ENCODE results near the gene WWC2. TPM values are rescaled to one million over a fixed set of nuclear protein-coding genes. Genes with fewer than 3 reads are reported as not detected.

Gene WWC2
- total RNA-seq, 1 experiment from 2014 or later: 42.5 TPM

GRCh38 chr4:183175631-183176232 is 76.7 kb downstream of the WWC2 start:
- peaks cover 55% of the 10 kb centered on the region for H3K4me1 ChIP-seq (replicated peaks)
- H3K36me3 ChIP-seq: 0 out of 2 replicates have a peak, but pooled peaks cover 3% of the 10 kb centered on the region
- H3K9me3 ChIP-seq (replicated peaks): no peaks in the 10 kb centered on the region
- H3K4me3 ChIP-seq: no peak overlapping the region
- no peaks in the 10 kb centered on the region for H3K27me3 ChIP-seq (replicated peaks)
- DNase-seq (ENCODE audit: low read depth in 1 of 2, low spot score in 2 of 2): peak; percentile 48 to 59
- peak overlapping the region; percentile 17 for H3K27ac ChIP-seq

- Histone ChIP-seq H3K36me3 (0 out of 2 replicates have a peak, but pooled peaks cover 3% of the 10 kb centered on the region), H3K4me1 (replicated peaks) (peaks cover 57% of the 10 kb centered on the region), H3K4me3 (no peak overlapping the region), H3K9me3 (replicated peaks) (no peaks in the 10 kb centered on the region), H3K27me3 (replicated peaks) (no peaks in the 10 kb centered on the region), H3K27ac (no peak overlapping the region)
- DNase-seq (ENCODE audit: low read depth in 1 of 2, low spot score in 2 of 2): no peak
Measured at GRCh38 chr4:183177001-183177400, 77.9 kb downstream of the WWC2 start.

GRCh38 chr4:183178201-183178600 is 79.1 kb downstream of the WWC2 start:
- Histone ChIP-seq H3K27ac (no peak overlapping the region), H3K9me3 (replicated peaks) (no peaks in the 10 kb centered on the region), H3K27me3 (replicated peaks) (no peaks in the 10 kb centered on the region), H3K36me3 (0 out of 2 replicates have a peak, but pooled peaks cover 3% of the 10 kb centered on the region), H3K4me3 (no peak overlapping the region), H3K4me1 (replicated peaks) (peaks cover 54% of the 10 kb centered on the region)
- DNase-seq (ENCODE audit: low read depth in 1 of 2, low spot score in 2 of 2): no peak

- no peak for DNase-seq (ENCODE audit: low read depth in 1 of 2, low spot score in 2 of 2)
- H3K4me1 ChIP-seq (replicated peaks): peaks cover 54% of the 10 kb centered on the region
Measured at GRCh38 chr4:183180096-183180495, 81.0 kb downstream of the WWC2 start.

GRCh38 chr4:183180621-183181020 is 81.6 kb downstream of the WWC2 start:
- Histone ChIP-seq H3K27ac (no peak overlapping the region), H3K27me3 (replicated peaks) (no peaks in the 10 kb centered on the region), H3K9me3 (replicated peaks) (no peaks in the 10 kb centered on the region), H3K4me1 (replicated peaks) (peaks cover 54% of the 10 kb centered on the region), H3K4me3 (no peak overlapping the region), H3K36me3 (0 out of 2 replicates have a peak, but pooled peaks cover 3% of the 10 kb centered on the region)
- DNase-seq (ENCODE audit: low read depth in 1 of 2, low spot score in 2 of 2): no peak

More at GRCh38 chr4:183180096-183180495, 81.0 kb downstream of the WWC2 start:
- no peaks in the 10 kb centered on the region for H3K9me3 ChIP-seq (replicated peaks)
- no peaks in the 10 kb centered on the region for H3K27me3 ChIP-seq (replicated peaks)
- H3K36me3 ChIP-seq: 0 out of 2 replicates have a peak, but pooled peaks cover 3% of the 10 kb centered on the region
- H3K27ac ChIP-seq: no peak overlapping the region
- no peak overlapping the region for H3K4me3 ChIP-seq

- peaks cover 51% of the 10 kb centered on the region for H3K4me1 ChIP-seq (replicated peaks)
- H3K9me3 ChIP-seq (replicated peaks): no peaks in the 10 kb centered on the region
- no peak overlapping the region for H3K4me3 ChIP-seq
- no peaks in the 10 kb centered on the region for H3K27me3 ChIP-seq (replicated peaks)
- H3K27ac ChIP-seq: no peak overlapping the region
- 0 out of 2 replicates have a peak, but pooled peaks cover 3% of the 10 kb centered on the region for H3K36me3 ChIP-seq
- DNase-seq (ENCODE audit: low read depth in 1 of 2, low spot score in 2 of 2): no peak
Measured at GRCh38 chr4:183181081-183181480, 82.0 kb downstream of the WWC2 start.

- peak; percentile 86 to 89 for DNase-seq (ENCODE audit: low read depth in 1 of 2, low spot score in 2 of 2)
- Histone ChIP-seq H3K27ac (peak overlapping the region; percentile 61), H3K4me3 (no peak overlapping the region)
Measured at GRCh38 chr4:183182873-183183725, 84.0 kb downstream of the WWC2 start.

GRCh38 chr4:183183906-183184535 is 85.0 kb downstream of the WWC2 start:
- no peaks in the 10 kb centered on the region for H3K9me3 ChIP-seq (replicated peaks)
- H3K4me3 ChIP-seq: no peak overlapping the region
- peaks cover 37% of the 10 kb centered on the region for H3K4me1 ChIP-seq (replicated peaks)
- no peaks in the 10 kb centered on the region for H3K27me3 ChIP-seq (replicated peaks)
- no peaks in the 10 kb centered on the region for H3K36me3 ChIP-seq
- H3K27ac ChIP-seq: peak overlapping the region; percentile 61
- DNase-seq (ENCODE audit: low read depth in 1 of 2, low spot score in 2 of 2): no peak

More at GRCh38 chr4:183182873-183183725, 84.0 kb downstream of the WWC2 start:
- H3K9me3 ChIP-seq (replicated peaks): no peaks in the 10 kb centered on the region
- H3K4me1 ChIP-seq (replicated peaks): peaks cover 37% of the 10 kb centered on the region
- H3K27me3 ChIP-seq (replicated peaks): no peaks in the 10 kb centered on the region
- H3K36me3 ChIP-seq: no peaks in the 10 kb centered on the region

- H3K4me3 ChIP-seq: no peak overlapping the region
- H3K36me3 ChIP-seq: no peaks in the 10 kb centered on the region
- DNase-seq (ENCODE audit: low read depth in 1 of 2, low spot score in 2 of 2): peak in 1 of 2 experiments; percentile 51
- H3K9me3 ChIP-seq (replicated peaks): no peaks in the 10 kb centered on the region
- H3K27me3 ChIP-seq (replicated peaks): no peaks in the 10 kb centered on the region
- peaks cover 44% of the 10 kb centered on the region for H3K4me1 ChIP-seq (replicated peaks)
- peak overlapping the region; percentile 61 for H3K27ac ChIP-seq
Measured at GRCh38 chr4:183185018-183185417, 86.0 kb downstream of the WWC2 start.

- H3K36me3 ChIP-seq: no peaks in the 10 kb centered on the region
- H3K9me3 ChIP-seq (replicated peaks): no peaks in the 10 kb centered on the region
- no peak overlapping the region for H3K4me3 ChIP-seq
- H3K27me3 ChIP-seq (replicated peaks): no peaks in the 10 kb centered on the region
- H3K27ac ChIP-seq: peak overlapping the region; percentile 61
- no peak for DNase-seq (ENCODE audit: low read depth in 1 of 2, low spot score in 2 of 2)
- H3K4me1 ChIP-seq (replicated peaks): peaks cover 44% of the 10 kb centered on the region
Measured at GRCh38 chr4:183185559-183185958, 86.5 kb downstream of the WWC2 start.

GRCh38 chr4:183186813-183187212 is 87.8 kb downstream of the WWC2 start:
- H3K4me3 ChIP-seq: no peak overlapping the region
- peaks cover 38% of the 10 kb centered on the region for H3K4me1 ChIP-seq (replicated peaks)
- H3K27me3 ChIP-seq (replicated peaks): no peaks in the 10 kb centered on the region
- DNase-seq (ENCODE audit: low read depth in 1 of 2, low spot score in 2 of 2): no peak
- H3K27ac ChIP-seq: no peak overlapping the region
- no peaks in the 10 kb centered on the region for H3K36me3 ChIP-seq
- no peaks in the 10 kb centered on the region for H3K9me3 ChIP-seq (replicated peaks)

- Histone ChIP-seq H3K27ac (no peak overlapping the region), H3K36me3 (no peaks in the 10 kb centered on the region), H3K4me1 (replicated peaks) (peaks cover 6% of the 10 kb centered on the region), H3K9me3 (replicated peaks) (no peaks in the 10 kb centered on the region), H3K4me3 (no peak overlapping the region), H3K27me3 (replicated peaks) (no peaks in the 10 kb centered on the region)
- no peak for DNase-seq (ENCODE audit: low read depth in 1 of 2, low spot score in 2 of 2)
Measured at GRCh38 chr4:183190900-183191527, 92.0 kb downstream of the WWC2 start.

- Histone ChIP-seq H3K4me3 (no peak overlapping the region), H3K27me3 (replicated peaks) (no peaks in the 10 kb centered on the region), H3K9me3 (replicated peaks) (no peaks in the 10 kb centered on the region), H3K4me1 (replicated peaks) (peaks cover 6% of the 10 kb centered on the region), H3K36me3 (no peaks in the 10 kb centered on the region), H3K27ac (no peak overlapping the region)
- no peak for DNase-seq (ENCODE audit: low read depth in 1 of 2, low spot score in 2 of 2)
Measured at GRCh38 chr4:183191630-183192029, 92.6 kb downstream of the WWC2 start.
